HG03108 (cell line): ENCODE data around the gene PDE4D.

Source experiments
- ATAC-seq: cut with Tn5 transposase; IDR thresholded peaks from one replicate; pipeline ENCODE4 v1.9.1; 2021; ENCODE audit warnings: moderate library complexity; ENCODE audit not compliant: unreplicated experiment

The PDE4D gene

GRCh38 chr5:59100875-59101274, 792.7 kb downstream of the PDE4D start:
- ATAC-seq, result no peak

- no peak for ATAC-seq
Observed at GRCh38 chr5:59099995-59100345, 793.6 kb downstream of the PDE4D start.

DNA sequence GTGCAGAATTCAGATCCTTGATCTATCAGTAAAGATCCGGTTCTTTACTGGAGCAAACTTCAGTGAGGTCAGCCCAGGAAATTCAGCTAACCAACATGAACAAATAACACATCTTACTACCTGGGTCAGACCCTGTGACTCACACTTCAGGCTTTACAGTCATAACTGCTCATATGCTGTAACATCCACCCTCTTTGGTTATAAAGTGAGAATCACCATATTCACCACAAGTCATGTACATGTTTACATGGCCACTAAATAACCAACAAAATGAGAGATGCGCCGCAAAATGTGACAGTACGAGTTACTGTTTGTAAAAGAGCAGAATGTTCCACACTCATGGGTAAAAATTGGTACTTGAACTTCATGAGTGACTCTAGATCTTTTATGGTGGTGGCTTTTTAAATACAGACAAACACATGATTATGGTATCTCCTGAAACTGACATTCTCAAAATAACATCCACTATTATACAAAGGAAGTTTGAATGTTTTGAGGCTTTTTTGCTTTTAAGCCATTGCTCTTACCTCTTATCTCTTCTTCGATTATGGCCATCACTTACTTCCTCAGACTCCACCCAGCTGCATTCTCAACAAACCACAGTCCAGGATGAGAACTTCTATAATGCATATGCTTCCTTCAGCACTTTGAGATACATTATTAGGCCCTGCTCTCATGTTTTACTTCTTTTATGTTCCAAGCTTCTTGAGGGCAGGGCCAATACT, 794.1 kb downstream of the PDE4D start:
- no peak for ATAC-seq

GRCh38 chr5:59098743-59099142, 794.8 kb downstream of the PDE4D start:
- ATAC-seq, result no peak

- no peak for ATAC-seq
Observed at GRCh38 chr5:59097712-59098111, 795.8 kb downstream of the PDE4D start.

- no peak for ATAC-seq
Observed at GRCh38 chr5:59097116-59097515, 796.4 kb downstream of the PDE4D start.

DNA sequence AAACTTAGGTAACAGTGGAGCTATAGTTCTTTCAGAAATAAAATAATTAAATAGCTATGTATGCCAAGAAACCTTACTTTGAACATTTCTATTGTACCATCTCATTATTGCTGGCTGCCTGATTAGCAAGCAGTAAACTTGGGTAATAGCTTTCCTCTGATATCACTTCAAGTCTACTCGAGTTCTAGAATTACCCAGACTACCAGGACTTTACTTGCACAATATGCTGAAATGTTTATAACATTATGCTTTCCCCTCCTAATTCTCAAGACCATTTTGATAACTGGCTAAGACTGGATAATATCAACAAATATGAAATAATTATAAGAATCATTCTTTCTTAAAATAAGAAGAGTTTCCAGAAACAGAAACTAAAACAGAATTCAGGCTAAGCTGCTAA, 798.0 kb downstream of the PDE4D start:
- no peak for ATAC-seq

DNA sequence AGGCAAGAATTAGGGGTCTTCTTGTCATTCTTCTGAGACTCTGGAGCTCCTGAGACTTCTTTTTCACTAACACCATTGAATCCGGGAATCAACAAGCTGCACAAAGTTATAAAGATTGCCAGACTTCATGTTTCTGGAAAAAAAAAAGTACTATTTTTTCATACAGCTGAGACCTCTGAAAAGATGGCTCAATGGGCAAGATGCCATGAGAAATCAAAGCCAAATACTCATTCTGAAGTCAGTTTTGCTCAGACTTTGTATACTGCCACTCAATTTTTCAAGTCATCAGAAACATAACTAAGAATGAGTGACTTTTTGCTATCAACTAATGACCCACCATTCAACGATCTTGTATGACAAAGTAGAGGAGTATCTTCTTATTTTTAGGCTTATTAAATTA, 798.7 kb downstream of the PDE4D start:
- no peak for ATAC-seq

GRCh38 chr5:59093329-59093728, 800.2 kb downstream of the PDE4D start:
- ATAC-seq, result no peak

DNA sequence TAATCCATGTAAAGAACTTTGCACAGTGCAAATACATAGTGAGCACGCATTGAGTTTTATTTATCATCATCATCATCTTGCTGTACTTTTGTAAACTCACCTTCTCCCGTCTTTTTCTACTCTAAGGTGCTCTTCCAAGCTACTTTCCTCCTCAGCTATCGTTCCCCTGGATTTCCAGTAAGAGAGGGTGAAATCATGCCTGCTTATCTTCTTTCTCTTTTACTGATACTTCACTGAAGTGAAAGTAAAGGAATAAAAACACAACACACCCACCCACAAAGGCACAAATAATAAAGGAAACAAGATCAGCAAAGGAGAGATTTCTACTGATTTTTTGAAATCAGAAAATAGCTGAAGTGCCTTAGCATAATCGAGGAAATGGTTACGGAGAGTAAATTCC, 800.8 kb downstream of the PDE4D start:
- ATAC-seq, result no peak

DNA sequence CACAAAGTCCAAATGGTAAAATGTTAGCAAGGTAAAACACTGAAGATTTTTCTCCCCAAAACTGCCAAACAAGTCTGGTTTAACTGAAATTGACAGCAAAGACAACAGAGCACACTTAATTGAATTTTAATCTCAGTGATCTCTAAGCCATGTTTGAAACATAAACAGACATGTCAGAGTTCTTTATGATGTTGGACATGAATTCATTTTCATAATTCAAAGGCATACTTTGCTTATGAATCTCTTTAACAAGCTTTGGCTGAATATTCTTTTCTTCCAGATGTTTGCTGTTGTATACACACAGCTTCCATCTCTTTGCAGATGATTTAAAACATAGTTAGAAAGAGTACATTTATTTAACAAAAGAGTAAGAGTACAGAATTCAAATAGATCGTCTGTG, 801.6 kb downstream of the PDE4D start:
- no peak for ATAC-seq

DNA sequence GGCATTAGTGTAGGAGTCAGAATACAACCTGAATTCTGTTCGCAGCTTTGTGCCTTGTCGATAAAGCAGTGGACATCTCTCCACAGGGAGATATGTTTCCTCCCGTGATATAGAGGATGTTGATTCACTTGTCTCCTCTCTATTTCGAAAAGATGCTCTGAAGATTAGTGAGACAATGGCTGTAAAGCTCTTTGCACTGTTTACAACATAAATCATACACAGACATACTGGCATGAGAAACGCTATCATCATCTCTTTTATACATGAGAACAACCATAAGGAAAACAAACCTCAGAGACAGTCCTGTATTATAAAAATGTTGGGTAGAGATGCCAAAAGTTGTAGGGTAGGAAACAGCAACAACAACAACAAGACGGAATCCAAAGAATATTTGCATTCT, 803.2 kb downstream of the PDE4D start:
- ATAC-seq, result no peak

DNA sequence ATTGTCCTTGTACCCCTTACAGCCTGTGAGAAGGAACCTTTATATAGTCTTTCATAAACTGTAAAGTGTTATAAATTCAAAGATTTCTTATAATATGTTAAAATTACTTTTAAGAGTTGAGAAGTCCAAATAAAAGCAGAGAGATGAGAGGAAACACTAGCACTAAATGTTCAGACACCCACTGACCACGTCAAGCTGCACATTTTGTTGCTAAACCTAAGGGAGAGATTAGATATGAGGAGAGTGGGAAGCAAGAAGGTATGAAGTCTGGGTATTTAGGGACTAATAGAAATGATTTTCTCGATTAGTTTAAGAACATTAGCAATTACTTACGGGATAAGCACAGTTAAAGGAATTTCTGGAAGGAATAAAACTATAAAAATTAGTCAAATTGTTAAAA, 803.8 kb downstream of the PDE4D start:
- ATAC-seq, result no peak

DNA sequence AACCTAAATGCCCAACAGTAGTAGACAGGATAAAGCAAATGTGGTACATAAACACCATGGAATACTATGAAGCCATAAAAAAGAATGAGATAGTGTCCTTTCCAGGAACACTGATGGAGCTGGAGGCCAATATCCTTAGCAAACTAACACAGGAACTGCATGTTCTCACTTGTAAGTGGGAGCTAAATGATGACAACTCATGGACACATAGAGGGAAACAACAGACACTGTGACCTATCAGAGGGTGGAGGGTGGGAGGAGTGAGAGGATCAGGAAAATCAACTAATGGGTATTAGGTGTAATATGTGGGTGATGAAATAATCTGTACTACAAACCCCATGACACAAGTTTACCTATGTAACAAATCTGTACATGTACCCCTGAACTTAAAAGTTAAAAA, 805.0 kb downstream of the PDE4D start:
- ATAC-seq, result no peak

GRCh38 chr5:59086024-59086423, 807.5 kb downstream of the PDE4D start:
- no peak for ATAC-seq

GRCh38 chr5:59081693-59082092, 811.8 kb downstream of the PDE4D start:
- ATAC-seq, result no peak

DNA sequence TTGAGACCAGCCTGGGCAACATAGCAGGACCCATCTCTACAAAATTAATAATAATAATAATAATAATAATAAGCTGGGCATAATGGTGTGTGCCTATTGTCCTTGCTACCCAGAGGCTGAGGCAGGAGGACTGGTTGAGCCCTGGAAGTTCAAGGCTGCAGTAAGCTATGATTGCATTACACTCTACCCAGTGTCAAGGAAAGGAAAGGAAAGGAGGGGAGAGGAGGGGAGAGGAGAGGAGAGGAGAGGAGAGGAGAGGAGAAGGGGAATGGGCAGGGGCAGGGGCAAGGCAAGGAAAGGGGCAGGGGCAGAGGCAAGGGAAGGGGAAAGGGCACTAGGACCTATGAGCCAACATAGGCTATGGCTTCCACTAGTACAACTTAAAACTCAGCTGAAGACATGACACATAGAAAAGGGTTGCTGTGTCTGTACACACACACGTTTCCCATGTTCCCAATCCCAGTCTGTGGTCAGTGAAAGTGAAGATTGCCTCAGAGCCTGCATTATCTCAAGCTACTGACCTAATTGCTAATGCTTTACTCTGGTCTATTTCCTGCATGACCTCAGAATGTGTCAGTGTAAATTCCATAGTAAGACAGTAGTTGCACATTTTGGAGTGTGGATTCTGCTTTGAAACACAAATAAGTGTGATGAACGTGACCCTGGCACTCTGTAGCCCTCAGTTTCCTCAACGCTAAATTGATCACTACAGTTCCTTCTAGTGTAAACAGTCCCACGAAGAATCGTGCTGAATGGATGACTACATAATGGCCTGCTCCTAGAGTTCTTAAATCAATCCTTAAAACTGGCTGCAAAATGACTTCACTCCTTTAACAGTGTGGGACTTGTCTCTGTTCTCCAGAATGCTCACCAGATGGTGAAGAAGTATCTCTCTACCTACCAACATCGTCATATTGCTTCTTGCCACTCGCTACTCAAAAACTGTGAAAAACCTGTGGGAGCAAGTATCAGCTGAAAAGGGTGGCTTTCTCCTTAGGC, 813.6 kb downstream of the PDE4D start:
- no peak for ATAC-seq

DNA sequence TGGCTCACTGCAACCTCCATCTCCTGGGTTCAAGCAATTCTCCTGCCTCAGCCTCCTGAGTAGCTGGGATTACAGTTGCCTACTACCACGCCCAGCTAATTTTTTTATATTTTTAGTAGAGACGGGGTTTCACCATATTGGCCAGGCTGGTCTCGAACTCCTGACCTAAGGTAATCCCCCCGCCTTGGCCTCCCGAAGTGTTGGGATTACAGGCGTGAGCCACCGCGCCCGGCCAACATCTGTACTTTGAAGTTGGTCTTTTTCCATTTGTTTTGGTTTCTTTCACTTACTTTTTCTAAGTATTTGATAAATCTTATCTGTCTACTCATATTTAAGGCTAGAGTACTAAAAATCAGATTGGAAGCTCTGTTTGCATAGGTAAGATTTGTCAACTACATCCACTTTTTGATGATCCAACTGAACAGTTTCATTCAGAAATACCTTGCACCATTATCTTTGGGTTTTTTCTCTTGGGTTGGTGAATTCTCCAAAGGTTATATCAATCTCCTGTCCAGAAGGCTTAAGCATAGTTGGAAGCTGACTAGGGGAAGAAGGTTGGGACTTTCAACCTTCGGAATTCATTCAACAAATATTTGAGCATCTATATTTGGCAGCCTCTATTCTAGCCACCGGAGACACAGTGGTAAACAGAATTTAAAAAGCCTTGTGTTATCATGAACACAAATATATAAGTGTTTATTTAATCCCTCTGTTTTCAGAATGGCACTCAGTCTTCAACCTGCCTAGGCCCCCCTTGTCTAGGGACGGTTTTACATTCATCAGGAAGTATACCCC, 821.6 kb downstream of the PDE4D start:
- no peak for ATAC-seq

GRCh38 chr5:59069438-59070079, 824.0 kb downstream of the PDE4D start:
- ATAC-seq, result no peak

- ATAC-seq, result no peak
Observed at GRCh38 chr5:59067956-59068656, 825.4 kb downstream of the PDE4D start.
